HG02973 (cell line): ENCODE results near the gene TRMT112.
A peak's percentile ranks its signal among the peaks of the same experiment; 100 is the strongest.

Experiments used
- ATAC-seq: cut with Tn5 transposase; IDR thresholded peaks from one replicate; pipeline ENCODE4 v1.9.1; 2021; ENCODE audit warnings: moderate library complexity; ENCODE audit not compliant: unreplicated experiment

Gene TRMT112

DNA sequence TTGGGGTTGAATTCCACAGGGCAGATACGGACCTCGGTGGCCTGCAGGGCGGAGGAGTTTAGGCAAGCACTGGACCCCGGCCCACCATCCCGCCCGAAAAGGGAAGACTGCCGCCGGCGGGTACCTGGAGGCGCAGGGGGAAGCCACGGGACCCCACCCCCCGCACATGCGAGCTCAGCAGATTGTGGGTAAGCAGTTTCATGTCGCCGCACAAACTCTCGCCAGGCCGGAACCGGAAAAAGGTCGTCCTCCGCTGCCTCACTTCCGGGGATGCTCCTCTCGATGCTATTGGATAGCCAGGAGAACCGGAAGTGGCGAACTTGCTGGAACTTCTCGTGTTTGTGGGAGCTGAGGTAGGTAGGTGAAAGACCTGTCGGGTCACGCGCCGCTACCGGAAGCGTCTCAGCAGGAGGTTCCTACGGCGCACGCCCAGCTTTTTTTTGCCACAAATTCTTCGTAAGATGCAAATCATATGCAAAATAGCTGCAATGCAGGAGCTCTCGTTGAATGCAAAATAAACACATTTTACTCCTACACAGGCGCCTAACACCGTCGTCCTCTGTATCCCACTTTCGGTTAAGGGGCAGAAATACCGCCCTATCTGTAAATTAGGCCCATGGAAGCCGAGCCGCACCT, at the start of gene TRMT112:
Gene TRMT112, minus strand, starts transcription at position 235 of the 636 bp plus-strand sequence. Its CDS starts 33 bp downstream, at position 202.
- ATAC-seq = peak; percentile 50

DNA sequence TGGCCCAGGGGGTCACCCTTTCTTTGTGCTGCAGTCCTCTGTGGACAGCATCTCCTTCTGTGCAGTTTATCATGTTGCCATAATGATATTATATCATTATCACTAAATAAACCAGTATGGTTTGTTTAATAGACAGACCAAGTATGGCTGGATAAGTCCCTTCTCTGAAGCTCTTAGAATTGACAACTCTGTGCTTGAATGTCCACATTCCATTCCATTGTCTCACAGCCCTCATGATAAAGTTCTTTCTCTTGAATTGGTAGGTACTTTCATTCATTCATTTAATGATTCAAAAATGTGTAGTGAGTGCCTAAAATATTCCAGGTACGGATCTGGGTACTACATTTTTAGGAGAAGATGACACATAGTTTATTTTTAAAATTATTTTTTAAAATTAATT, 49.4 kb upstream of the TRMT112 start:
- ATAC-seq = no peak

DNA sequence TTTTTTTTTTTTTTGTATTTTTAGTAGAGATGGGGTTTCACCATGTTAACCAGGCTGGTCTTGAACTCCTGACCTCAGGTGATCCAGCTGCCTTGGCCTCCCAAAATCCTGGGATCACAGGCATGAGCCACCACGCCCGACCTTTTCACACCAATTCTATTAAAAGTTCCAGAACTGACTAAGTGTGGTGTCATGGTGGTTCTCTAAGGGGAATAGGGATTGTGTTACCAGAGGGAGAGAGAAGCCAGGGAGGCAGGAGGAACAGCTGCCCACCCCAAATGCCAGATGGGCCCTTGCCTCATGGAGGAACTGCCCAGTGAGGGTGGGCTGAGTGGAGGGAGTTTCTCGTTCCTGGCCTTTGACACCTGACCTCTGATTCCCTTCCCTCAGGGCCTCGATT, 47.6 kb upstream of the TRMT112 start:
- no peak for ATAC-seq

DNA sequence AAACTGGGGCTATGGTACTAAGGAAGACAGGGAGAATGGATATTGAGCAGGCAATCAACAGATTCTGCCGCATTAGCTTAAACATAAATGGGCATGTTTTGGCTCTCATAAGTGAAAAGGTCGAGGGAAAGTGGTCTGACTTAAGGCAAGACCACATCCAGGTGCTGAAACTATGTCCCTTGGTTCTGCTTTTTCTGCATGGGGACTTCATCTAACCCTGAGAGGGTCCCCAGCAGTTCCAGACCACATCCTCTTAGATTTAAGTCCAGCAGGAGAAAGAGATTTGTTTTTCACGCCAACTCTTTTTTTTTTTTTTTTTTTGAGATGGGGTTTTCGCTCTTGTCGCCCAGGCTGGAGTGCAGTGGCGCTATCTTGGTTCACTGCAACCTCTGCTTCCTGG, 47.1 kb upstream of the TRMT112 start:
- ATAC-seq = no peak

DNA sequence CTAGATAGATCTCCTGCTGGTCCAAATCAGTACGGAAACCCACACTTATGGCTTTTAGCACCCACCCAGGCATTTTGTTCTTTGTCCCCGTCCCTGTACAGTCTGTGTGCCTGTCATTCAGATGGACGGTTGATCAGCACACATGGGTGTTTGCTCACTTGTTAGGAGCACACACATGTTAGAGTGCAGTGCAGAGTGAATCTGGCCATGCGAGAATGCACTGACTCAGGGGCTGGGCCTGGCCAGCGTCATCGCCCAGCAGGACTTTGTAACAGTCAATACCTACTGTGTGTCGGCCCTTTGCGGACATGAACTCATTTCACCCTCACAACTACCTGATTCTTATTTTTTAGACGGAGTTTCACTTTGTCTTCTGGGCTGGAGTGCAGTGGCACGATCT, 45.0 kb upstream of the TRMT112 start:
- no peak for ATAC-seq

DNA sequence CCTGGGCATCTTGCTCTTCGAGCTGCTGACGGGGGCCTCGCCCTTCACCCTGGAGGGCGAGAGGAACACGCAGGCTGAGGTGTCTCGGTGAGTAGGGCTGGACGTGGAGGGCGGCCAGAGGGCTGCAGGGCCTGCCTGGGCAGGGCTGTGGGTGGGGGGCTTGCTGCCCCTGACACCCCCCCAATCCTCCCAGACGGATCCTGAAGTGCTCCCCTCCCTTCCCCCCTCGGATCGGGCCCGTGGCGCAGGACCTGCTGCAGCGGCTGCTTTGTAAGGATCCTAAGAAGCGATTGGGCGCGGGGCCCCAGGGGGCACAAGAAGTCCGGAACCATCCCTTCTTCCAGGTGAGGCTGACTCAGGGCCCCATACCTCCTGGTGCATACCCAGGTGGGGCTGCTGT, 44.3 kb upstream of the TRMT112 start:
- no peak for ATAC-seq

DNA sequence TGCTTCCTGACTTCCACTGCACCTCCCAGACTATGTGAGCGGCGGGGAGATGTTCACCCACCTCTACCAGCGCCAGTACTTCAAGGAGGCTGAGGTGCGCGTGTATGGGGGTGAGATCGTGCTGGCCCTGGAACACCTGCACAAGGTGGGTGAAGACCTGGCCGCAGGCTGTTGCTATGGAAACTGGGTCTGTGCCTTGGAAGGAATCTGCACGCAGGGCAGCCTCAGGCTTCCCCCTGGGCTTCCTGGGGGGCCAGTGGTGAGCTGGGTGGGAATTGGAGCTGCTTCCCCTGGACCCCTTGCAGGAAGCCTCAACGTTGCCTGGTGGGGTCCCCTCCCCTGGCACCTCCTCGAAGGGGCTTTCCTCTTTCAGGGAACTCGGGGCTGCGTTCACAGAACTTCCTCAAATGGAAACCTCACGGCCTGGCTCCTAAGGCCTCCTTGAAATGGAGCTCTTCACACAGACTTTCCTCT, 43.1 kb upstream of the TRMT112 start:
- no peak for ATAC-seq

DNA sequence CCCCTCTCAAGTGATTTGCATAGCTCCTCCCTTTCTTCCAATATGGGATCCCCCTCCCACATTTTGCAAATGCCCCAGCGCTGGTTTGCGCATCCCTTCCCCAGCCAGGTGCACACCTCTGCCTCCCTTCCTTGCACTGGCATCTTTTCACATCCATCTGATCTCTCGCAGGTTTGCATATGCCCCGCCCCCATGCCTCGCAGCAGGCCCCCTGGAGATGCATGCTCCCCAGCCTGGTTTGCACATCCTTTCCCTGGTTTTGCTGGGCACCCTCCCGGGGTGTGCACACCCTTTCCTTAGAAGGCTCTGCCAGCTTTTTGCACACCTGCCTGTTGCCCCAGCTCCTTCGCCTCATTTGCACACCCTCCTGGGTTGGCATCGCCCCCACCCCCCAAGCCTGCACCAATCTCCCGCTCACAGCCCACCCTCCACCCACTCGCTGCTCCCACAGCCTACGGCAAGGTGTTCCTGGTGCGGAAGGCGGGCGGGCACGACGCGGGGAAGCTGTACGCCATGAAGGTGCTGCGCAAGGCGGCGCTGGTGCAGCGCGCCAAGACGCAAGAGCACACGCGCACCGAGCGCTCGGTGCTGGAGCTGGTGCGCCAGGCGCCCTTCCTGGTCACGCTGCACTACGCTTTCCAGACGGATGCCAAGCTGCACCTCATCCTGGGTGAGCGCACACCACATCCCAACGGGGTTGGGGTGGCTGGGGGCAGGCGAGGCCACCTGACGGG, 42.5 kb upstream of the TRMT112 start:
- no peak for ATAC-seq

DNA sequence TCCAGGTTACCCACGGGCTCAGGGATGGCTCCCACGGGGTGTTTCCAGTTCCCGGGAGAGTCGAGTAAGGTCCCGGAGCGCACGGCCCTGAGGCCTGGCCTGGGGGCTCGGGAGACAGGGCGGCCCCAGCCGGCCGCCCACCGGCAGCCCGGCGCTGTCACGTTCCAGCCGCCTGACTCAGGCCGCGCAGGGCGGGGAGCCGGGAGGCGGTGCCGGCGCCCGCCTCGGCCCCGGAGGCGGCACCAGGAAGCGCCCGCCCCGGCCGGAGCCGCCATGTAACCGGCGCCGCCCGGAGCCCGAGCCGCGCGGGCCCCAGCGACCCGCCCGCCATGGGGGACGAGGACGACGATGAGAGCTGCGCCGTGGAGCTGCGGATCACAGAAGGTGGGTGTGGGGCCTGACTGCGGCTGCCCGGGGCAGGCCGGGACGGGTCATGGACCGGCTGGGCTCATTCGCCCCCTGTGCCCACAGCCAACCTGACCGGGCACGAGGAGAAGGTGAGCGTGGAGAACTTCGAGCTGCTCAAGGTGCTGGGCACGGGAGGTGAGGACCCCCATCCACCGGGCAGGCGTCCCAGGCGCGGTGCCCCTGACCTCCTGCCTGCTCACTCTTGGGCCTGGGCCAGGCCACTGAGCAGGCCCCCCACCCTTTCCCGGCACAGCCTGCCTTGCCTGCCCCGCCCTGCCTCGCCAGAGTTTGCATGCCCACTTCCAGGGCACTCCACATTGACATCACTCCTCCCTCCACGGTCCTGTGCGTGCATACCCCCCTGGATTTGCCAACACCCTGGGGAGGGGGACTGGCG, 41.8 kb upstream of the TRMT112 start, which contains the start of gene RPS6KA4:
Gene RPS6KA4, plus strand, starts transcription at position 256 of the 805 bp plus-strand sequence. Its CDS starts 74 bp downstream, at position 330.
- peak; percentile 61 for ATAC-seq

DNA sequence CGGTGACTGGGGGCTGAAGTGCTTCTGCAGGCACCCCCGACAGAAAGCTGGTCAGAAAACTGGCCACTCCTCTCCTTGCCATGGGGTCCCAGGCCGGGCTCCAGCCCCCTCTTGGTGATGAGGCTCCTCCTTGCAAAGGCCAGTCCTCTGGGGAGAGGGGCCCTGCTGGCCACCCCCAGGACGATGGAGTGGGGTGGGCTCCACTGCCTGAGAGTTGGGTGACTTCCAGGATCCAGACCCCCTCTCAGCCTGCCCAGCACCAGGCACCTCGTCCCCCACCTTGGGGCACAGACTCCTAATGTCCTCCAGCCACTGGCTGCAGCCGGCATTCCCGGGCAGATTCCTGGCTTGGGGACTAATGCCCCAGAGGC, 41.2 kb upstream of the TRMT112 start:
- ATAC-seq = no peak

DNA sequence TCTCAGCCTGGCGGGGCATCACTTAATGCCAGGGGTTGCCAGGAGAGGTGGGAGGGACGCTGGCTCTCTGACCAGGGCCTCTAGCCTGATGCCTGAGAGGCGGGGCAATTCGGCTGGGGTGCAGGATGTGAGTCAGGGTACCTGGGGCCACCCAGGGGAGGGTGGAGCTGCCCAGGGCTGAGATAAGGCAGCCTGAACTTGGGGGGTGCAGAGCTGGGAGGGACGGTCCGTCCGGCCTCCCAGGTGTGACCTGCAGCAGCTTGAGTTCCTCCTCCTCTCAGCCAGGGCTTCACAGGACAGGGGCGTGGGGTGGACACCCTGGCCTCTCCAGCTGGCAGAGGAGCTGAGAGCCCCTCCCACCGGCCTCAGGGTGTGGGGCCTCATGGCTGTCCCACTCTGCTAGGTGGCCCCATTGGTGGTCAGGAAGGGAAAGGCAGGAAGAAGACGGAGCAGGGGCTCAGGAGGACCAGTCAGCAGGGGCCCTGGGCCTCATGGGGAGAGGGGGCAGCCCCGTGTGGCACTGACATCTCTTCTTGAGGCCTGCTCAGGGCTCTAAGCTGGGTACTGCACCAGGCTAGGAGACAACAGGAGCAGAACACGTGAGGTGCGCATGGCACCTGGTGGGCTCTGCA, 40.7 kb upstream of the TRMT112 start:
- no peak for ATAC-seq

DNA sequence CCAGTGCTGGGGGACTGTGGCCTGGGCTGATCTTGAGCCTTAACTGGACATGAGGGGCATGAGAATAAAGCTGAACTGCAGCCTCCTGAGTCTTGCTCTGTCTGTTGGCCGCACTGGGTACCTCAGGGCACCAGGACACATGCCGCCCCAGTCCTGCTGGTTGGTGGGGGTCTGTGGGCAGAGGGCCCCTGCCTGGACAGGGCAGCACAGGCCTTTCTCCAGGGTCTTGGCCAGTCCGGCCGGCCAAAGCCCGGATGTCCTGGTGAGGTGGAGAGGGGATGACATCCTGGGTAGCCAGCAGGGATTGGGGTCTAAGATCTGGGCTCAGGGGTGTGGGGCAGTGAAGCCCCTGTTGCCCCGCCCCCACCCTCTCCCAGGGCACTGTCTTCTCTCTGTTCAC, 40.1 kb upstream of the TRMT112 start:
- no peak for ATAC-seq

DNA sequence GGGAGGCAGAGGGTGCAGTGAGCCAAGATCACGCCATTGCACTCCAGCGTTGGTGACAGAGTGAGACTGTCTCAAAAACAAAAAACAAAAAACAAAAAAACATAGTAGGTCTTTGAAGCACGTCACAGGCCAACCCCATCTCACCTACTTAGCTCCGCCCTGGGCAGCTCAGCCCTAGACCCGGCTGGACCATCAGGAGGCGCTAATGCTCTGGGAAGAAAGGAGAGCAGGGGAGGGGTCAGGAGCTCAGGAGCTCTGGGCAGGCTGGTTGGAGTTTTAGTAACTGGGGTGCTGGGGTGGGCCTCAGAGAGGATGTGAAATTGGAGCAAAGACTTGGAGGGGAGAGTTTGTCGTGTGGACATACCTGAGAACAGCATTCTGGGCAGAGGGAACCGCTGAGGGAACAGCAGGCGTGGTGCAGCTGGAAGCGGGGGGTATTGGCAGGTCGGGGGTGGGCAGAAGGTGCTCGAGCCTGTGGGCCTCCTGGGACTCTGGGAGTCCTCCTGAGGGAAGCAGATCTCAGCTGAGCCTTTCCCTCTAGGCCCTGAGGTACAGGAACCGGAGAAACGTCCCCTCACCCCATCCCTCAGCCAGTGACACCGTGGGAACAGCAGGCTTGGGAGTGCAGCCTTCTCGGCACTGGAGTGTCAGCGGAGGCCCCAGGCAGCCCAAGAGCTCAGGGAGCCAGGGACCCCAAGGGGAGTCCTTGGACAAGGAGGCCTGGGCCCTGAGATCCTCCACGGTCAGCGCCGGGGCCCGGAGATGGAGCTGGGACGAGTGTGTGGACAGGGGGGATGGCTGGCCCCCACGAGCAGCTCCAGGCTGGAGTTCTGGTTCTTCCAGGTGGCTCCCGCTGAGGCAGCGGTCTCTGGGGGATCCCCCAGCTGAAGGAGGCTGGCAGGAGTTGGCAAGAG, 39.4 kb upstream of the TRMT112 start:
- no peak for ATAC-seq

DNA sequence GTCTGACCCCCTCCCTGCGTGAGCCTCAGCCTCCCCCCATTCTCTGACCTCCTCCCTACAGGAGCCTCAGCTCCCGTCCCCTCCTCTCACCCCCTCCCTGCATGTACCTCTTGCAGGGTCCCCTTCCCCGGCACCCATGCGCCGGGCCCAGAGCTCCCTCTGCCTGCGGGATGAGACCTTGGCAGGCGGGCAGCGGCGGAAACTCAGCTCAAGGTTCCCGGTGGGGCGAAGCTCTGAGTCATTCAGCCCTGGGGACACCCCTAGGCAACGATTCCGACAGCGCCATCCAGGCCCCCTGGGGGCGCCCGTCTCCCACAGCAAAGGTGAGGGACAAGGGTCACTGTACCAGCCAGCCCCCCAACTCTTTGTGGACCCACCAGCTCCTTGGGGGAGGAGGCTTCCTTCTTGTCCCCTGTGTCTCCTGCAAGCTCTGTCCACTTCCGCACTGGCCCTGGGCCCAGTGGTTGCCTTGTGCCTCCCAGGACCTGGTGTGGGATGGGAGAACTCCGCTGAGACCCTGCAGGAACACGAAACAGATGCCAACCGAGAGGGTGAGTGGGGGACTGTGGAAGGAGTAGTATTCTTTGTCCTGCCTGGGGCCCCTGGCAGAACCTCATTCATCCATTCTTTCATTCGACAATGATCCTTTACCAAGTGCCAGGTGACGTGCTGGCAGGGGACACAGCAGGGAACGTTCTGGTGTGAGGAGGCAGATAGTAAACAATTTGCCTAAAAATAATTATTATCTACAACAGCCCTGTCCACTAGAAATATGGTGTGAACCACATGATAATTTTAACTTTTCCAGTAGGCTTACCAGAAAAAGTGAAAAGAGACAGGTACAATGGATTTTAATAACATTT, 38.0 kb upstream of the TRMT112 start:
- no peak for ATAC-seq

DNA sequence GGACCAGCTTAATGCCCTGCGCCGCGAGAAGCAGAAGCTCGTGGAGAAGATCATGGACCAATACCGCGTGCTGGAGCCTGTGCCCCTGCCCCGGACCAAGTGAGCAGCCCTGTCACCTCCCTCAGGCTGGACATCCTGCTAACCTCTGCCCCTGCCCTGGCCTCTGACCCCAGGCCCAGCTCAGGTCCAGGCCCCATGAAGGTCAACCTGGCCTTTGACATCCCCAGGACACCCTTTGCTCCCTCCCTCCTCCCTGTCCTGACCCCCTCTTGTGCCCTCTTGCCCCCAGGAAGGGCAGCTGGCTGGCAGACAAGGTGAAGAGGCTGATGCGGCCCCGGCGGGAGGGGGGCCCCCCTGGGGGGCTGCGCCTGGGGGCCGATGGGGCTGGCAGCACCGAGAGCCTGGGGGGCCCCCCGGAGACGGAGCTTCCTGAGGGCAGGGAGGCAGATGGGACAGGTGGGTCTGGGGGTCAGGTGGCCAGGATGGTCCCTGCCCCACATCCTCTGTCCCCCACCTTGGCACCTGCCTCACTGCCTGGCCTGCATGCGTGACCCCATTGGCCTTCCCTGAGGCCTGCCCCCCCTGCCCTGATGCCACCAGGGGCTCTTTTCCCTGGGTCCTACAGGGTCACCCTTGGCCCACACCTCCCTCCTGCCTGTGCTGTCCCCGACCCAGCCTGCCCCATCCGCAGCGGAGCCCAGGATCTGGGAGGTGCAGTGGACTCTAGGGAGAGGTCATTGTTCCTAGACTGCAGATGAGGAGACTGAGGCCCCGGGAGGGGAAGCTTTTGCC, 36.6 kb upstream of the TRMT112 start:
- ATAC-seq = no peak

DNA sequence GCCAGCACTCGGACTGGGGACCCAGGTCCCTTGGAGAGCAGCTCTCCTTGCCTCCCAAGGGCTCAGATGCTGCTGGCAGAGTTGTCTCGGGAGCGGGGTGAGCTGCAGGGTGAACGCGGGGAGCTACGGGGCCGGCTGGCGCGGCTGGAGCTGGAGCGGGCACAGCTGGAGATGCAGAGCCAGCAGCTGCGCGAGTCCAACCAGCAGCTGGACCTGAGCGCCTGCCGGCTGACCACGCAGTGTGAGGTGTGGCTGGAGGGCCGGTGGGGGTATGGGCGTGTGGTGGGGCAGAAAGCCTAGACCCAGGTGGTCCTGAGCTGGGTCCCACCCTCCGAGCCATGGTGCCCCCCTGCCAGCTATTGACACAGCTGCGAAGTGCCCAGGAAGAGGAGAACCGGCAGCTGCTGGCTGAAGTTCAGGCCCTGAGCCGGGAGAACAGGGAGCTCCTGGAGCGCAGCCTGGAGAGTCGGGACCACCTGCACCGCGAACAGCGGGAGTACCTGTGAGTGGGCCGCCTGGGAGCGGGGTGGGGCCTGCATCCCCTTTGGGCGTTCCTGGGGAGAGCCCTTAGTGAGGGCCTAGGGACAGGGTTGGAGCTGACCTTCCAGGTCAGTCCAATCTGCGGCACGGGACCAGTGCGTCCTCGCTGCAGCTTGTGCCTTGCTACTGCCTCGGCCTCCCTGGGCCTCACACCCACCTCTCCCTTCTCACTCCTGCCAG, 35.8 kb upstream of the TRMT112 start:
- ATAC-seq = no peak

DNA sequence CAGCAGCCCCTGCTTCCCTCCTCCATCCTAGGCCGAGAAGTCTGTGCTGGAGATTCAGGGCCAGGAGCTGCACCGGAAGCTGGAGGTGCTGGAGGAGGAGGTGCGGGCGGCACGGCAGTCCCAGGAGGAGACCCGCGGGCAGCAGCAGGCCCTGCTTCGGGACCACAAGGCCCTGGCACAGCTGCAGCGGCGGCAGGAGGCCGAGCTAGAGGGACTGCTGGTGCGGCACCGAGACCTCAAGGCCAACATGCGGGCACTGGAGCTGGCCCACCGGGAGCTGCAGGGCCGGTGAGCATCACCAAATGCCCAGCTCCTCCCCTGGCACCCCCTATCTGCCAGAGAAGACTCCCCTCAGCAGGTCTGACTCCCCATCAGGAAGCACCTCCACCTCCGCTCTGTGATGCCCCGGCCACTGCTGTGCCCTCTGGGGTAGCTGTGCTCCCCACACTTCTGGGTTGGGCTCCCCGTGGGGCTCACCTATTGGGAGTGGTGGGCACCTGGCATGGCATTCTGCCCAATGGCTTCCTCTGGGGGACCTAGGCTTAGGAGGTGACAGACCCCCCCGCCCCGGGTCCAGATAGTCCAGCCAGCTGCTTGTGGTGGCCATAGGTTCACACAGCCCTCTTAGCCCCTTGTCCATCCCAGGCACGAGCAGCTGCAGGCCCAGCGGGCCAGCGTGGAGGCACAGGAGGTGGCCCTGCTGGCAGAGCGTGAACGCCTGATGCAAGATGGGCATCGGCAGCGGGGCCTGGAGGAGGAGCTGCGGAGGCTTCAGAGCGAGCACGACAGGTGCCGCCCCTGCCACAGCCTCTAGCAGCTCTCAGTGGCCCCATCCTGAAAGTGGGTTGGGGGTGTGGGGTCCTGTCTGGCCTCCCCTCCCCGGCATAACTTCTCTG, 35.0 kb upstream of the TRMT112 start:
- no peak for ATAC-seq
